ENCODE measurements around the gene ZSCAN12.

ZSCAN12 gene

GRCh38 chr6:28353356-28353755 is 46.2 kb downstream of the ZSCAN12 start:
- DNase-seq, result no peak

GRCh38 chr6:28351493-28351925 is 48.0 kb downstream of the ZSCAN12 start:
- DNase-seq, result no peak

- DNase-seq, result no peak
These were observed 48.5 kb downstream of the ZSCAN12 start for GRCh38 chr6:28351087-28351486.

GRCh38 chr6:28349892-28350737 is 49.4 kb downstream of the ZSCAN12 start, which contains the start of gene ZKSCAN3:
TSS of gene ZKSCAN3 (plus strand) at chr6:28349947. CDS start at chr6:28359587, 9,640 bp downstream.
- peak; percentile 83 for DNase-seq

- DNase-seq, result no peak
These were observed 50.1 kb downstream of the ZSCAN12 start for GRCh38 chr6:28349344-28349891.

GRCh38 chr6:28347119-28347518 is 52.4 kb downstream of the ZSCAN12 start:
- no peak for DNase-seq

- DNase-seq, result no peak
These were observed 54.3 kb downstream of the ZSCAN12 start for GRCh38 chr6:28345201-28345600.

GRCh38 chr6:28343898-28344677 is 55.5 kb downstream of the ZSCAN12 start:
- DNase-seq, result no peak

GRCh38 chr6:28340310-28341095 is 59.0 kb downstream of the ZSCAN12 start:
- DNase-seq, result no peak

GRCh38 chr6:28337121-28337520 is 62.4 kb downstream of the ZSCAN12 start:
- no peak for DNase-seq

GRCh38 chr6:28336284-28337120 is 63.0 kb downstream of the ZSCAN12 start:
- DNase-seq, result no peak

GRCh38 chr6:28335564-28336283 is 63.8 kb downstream of the ZSCAN12 start, which contains the start of gene ZSCAN31:
TSS of gene ZSCAN31 (minus strand) at chr6:28336148. CDS start at chr6:28329683, 6,465 bp downstream.
- peak; percentile 93 for DNase-seq

- DNase-seq, result no peak
These were observed 64.4 kb downstream of the ZSCAN12 start for GRCh38 chr6:28335040-28335563.

GRCh38 chr6:28334286-28335039 is 65.1 kb downstream of the ZSCAN12 start:
- DNase-seq, result no peak

- no peak for DNase-seq
These were observed 65.9 kb downstream of the ZSCAN12 start for GRCh38 chr6:28333599-28334018.

- DNase-seq, result no peak
These were observed 66.5 kb downstream of the ZSCAN12 start for GRCh38 chr6:28333047-28333446.

GRCh38 chr6:28330041-28330440 is 69.5 kb downstream of the ZSCAN12 start:
- no peak for DNase-seq
